Mononuclear cell (primary cell): ENCODE results near the gene PURA. TPM values are rescaled to one million over a fixed set of nuclear protein-coding genes. Genes with fewer than 3 reads are reported as not detected.

ENCODE experiments used
- H3K27me3 ChIP-seq: 2 replicates; pipeline ENCODE4 v1.6.0; 2011; ENCODE audit warnings: low read length, control low read depth; ENCODE audit not compliant: insufficient read depth
- H3K4me1 ChIP-seq: 2 replicates; pipeline ENCODE4 v1.5.1; 2011; ENCODE audit warnings: mild to moderate bottlenecking, low read length, control low read depth; ENCODE audit not compliant: insufficient read depth
- H3K4me3 ChIP-seq: 2 replicates; pipeline ENCODE4 v1.5.1; 2011; ENCODE audit warnings: mild to moderate bottlenecking, low read length, moderate library complexity
- H3K9me3 ChIP-seq: 2 replicates; pipeline ENCODE4 v1.5.1; 2011; ENCODE audit warnings: low read depth, mild to moderate bottlenecking, control low read depth, low read length
- total RNA-seq: library from RNA; depleted of rRNA; stranded (reverse); fragments of >200 nt; gene quantifications from one replicate; pipeline ENCODE4 v1.2.3, GENCODE V29; 2012

PURA gene
- total RNA-seq = 6.5 TPM

- Histone ChIP-seq H3K4me3 (peak within 1 kb of the TSS; percentile 69), H3K27me3 (peaks cover 38% of the 10 kb centered on the region), H3K9me3 (no peaks in the 10 kb centered on the region), H3K4me1 (peaks cover 35% of the 10 kb centered on the region)
These were observed at the start of gene PURA for GRCh38 chr5:140113699-140114263. Gene PURA (plus strand): TSS chr5:140114109. CDS start chr5:140114182, 73 bp downstream.

DNA sequence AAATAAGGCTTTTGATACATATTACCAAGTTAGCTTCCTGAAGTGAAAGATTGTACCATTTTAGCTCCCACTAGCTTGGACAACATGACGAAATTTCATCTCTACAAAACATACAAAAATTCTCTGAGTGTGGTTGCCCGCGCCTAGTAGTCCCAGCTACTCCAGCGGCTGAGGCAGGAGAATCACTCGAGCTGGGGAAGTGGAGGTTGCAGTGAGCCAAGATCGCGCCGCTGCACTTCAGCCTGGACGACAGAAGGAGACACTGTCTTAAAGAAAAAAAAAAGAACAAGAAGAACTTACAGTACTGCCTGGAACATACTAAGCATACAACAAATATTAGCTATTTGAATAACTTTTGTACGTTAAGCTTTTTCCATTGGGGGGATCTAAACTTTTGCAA lies 41.1 kb upstream of the PURA start:
- Histone ChIP-seq H3K9me3 (no peaks in the 10 kb centered on the region), H3K4me1 (no peaks in the 10 kb centered on the region), H3K27me3 (peaks cover 16% of the 10 kb centered on the region), H3K4me3 (no peak overlapping the region)

DNA sequence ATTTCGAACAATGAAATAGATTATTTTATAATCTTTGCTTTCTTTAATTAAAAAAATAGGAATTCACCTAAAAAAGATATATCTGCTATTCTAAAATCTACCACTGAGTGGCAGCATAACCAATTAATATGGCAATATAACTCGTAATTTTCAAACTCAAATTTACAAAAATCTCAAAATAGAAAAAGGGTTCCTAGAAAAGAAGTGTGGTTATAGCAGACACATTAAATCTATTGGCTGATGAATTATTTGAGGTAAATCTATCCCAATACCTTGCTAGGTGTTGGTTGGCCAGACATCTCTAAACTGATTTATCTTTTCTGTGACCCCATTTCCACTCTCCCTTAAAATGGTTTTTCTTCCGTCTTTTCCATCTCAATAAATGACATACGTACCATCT lies 40.6 kb upstream of the PURA start:
- no peak overlapping the region for H3K4me3 ChIP-seq
- H3K4me1 ChIP-seq = no peaks in the 10 kb centered on the region
- H3K9me3 ChIP-seq = no peaks in the 10 kb centered on the region
- peaks cover 16% of the 10 kb centered on the region for H3K27me3 ChIP-seq

GRCh38 chr5:140075371-140075770 lies 38.5 kb upstream of the PURA start:
- no peak overlapping the region for H3K4me3 ChIP-seq
- H3K9me3 ChIP-seq = no peaks in the 10 kb centered on the region
- H3K27me3 ChIP-seq = peaks cover 23% of the 10 kb centered on the region
- H3K4me1 ChIP-seq = no peaks in the 10 kb centered on the region

DNA sequence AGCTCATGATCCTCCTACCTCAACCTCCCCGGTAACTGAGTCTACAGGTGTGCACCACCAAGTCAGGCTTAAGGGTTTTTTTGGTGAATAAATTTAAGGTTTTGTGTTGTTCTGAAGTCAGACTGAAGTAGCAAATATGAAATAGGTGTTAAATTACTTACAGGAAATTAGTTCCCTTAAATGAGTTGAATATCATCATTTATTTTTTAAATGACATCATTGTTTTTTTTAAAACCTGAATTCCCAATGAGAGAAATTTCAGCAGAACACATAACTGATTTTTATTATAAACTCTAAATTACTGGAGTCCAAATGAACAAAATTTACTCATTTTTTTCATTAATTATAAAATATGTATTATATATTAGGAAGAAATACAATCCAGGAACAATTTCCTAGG lies 37.8 kb upstream of the PURA start:
- Histone ChIP-seq H3K9me3 (no peaks in the 10 kb centered on the region), H3K4me1 (no peaks in the 10 kb centered on the region), H3K4me3 (no peak overlapping the region), H3K27me3 (peaks cover 26% of the 10 kb centered on the region)

DNA sequence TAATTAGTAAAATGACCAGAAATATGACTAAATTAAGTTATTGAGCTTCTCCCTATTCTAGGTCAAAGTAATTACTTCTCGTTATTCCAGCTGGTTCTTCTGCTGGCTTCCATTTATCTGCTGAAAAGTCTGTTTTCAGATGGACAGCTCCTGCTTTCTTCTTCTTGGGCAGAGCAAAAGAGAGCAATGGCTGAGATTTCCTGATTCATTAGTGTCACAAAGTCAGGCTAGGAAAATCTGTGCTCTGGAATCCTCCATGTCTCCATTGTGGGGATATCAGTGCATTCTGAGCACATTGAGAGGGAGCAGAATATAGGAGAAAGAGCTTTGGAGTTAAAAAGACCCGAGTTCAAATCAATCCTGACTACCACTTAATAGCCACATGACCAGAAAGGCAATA lies 37.1 kb upstream of the PURA start:
- H3K4me1 ChIP-seq = no peaks in the 10 kb centered on the region
- peaks cover 32% of the 10 kb centered on the region for H3K27me3 ChIP-seq
- H3K9me3 ChIP-seq = no peaks in the 10 kb centered on the region
- H3K4me3 ChIP-seq = no peak overlapping the region

- peaks cover 61% of the 10 kb centered on the region for H3K27me3 ChIP-seq
- H3K4me3 ChIP-seq = no peak overlapping the region
- H3K4me1 ChIP-seq = no peaks in the 10 kb centered on the region
- H3K9me3 ChIP-seq = no peaks in the 10 kb centered on the region
These were observed 30.8 kb upstream of the PURA start for GRCh38 chr5:140083120-140083519.

GRCh38 chr5:140083650-140084049 lies 30.3 kb upstream of the PURA start:
- no peak overlapping the region for H3K4me3 ChIP-seq
- H3K4me1 ChIP-seq = no peaks in the 10 kb centered on the region
- H3K27me3 ChIP-seq = peaks cover 61% of the 10 kb centered on the region
- H3K9me3 ChIP-seq = no peaks in the 10 kb centered on the region

DNA sequence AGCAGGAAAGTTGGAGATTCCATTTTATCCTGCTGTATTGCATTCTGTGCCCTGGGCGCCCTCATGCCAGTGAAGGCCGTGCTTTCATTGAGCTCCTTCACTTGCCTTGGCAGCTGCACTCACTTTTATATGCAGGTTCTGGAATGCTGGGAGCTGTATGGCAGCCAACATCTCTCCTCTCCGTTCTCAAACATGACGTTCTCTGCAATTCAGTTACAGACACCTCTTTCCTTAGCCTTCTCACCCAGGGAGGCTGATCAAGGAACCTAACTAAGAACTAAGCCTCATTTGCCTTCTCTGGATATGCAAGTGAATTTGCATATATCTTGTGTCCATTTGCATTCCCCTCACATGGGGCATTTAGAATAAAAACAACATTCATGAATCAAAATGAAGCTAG lies 29.4 kb upstream of the PURA start:
- Histone ChIP-seq H3K4me1 (no peaks in the 10 kb centered on the region), H3K4me3 (no peak overlapping the region), H3K27me3 (peaks cover 55% of the 10 kb centered on the region), H3K9me3 (peaks cover 2% of the 10 kb centered on the region)

DNA sequence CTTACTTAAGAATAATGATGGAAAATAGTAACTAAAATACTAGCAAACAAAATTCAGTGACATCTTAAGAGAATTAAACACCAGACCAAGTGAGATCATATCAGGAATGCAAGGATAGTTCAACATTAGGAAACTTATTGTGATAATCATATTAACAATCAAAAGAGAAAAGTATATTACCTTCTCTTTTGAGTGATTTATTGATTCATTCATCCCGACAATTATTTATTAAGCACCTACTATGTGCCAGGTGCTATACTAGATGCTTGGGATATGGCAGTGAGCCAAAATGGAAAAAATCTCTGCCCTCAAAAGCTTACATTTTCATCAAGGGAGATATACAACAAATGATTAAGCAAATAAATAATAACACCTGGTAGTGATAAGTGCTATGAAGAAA lies 23.7 kb upstream of the PURA start:
- H3K4me1 ChIP-seq = no peaks in the 10 kb centered on the region
- no peak overlapping the region for H3K4me3 ChIP-seq
- H3K27me3 ChIP-seq = peaks cover 35% of the 10 kb centered on the region
- peaks cover 19% of the 10 kb centered on the region for H3K9me3 ChIP-seq

GRCh38 chr5:140093179-140093578 lies 20.7 kb upstream of the PURA start:
- Histone ChIP-seq H3K9me3 (peaks cover 19% of the 10 kb centered on the region), H3K4me3 (no peak overlapping the region), H3K4me1 (no peaks in the 10 kb centered on the region), H3K27me3 (peaks cover 19% of the 10 kb centered on the region)

- peaks cover 19% of the 10 kb centered on the region for H3K9me3 ChIP-seq
- peaks cover 19% of the 10 kb centered on the region for H3K27me3 ChIP-seq
- H3K4me1 ChIP-seq = no peaks in the 10 kb centered on the region
- no peak overlapping the region for H3K4me3 ChIP-seq
These were observed 20.0 kb upstream of the PURA start for GRCh38 chr5:140093866-140094265.

- H3K4me3 ChIP-seq = no peak overlapping the region
- peaks cover 19% of the 10 kb centered on the region for H3K27me3 ChIP-seq
- H3K4me1 ChIP-seq = no peaks in the 10 kb centered on the region
These were observed 19.0 kb upstream of the PURA start for GRCh38 chr5:140094889-140095288.

DNA sequence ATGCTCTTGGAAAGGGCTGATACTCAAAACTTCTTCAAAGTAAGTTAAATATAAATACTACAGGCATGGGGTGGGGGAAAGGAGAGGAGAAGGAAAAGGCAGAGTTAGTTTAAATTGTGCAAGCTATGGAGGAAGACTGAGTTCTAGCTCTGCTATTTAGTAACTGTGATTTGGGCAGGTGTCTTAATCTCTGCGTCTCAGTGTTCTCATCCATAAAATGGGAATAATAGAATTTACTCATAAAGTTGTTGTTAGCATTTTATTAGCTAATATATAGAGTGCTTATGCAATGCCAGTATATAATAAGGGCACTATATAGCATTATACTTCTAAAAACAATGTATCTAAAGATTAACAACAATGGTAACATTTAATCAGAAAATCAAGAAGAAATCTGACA lies 12.7 kb upstream of the PURA start:
- Histone ChIP-seq H3K4me1 (peaks cover under 1% of the 10 kb centered on the region), H3K9me3 (no peaks in the 10 kb centered on the region), H3K4me3 (no peak overlapping the region), H3K27me3 (peaks cover 20% of the 10 kb centered on the region)

More at GRCh38 chr5:140094889-140095288, 19.0 kb upstream of the PURA start:
- H3K9me3 ChIP-seq = peaks cover 13% of the 10 kb centered on the region

GRCh38 chr5:140103154-140103553 lies 10.8 kb upstream of the PURA start:
- peaks cover 20% of the 10 kb centered on the region for H3K27me3 ChIP-seq
- peaks cover 13% of the 10 kb centered on the region for H3K4me1 ChIP-seq
- H3K9me3 ChIP-seq = no peaks in the 10 kb centered on the region
- H3K4me3 ChIP-seq = no peak overlapping the region

- no peaks in the 10 kb centered on the region for H3K9me3 ChIP-seq
- H3K4me3 ChIP-seq = no peak overlapping the region
- H3K27me3 ChIP-seq = peaks cover 29% of the 10 kb centered on the region
- H3K4me1 ChIP-seq = peaks cover 22% of the 10 kb centered on the region
These were observed 9.8 kb upstream of the PURA start for GRCh38 chr5:140104100-140104499.
